GM21737 (cell line): ENCODE results near the gene FSIP1.
"Not testable (repeated sequence)": the region's sequence is repeated elsewhere in the genome, so short reads cannot be mapped to it uniquely, and the experiment has no call there.

Experiments
- ATAC-seq: cut with Tn5 transposase; IDR thresholded peaks from one replicate; pipeline ENCODE4 v1.9.1; 2021; ENCODE audit warnings: mild to moderate bottlenecking, moderate library complexity; ENCODE audit not compliant: unreplicated experiment

FSIP1 gene

GRCh38 chr15:39782441-39783138 is at the start of gene FSIP1:
TSS of gene FSIP1 (minus strand) at chr15:39782841. CDS start at chr15:39776524, 6,317 bp downstream.
- ATAC-seq = peak; percentile 95

- no peak for ATAC-seq
Measured at GRCh38 chr15:39830166-39830565, 47.5 kb upstream of the FSIP1 start.

- ATAC-seq = no peak
Measured at GRCh38 chr15:39828374-39828931, 45.8 kb upstream of the FSIP1 start.

GRCh38 chr15:39826975-39827374 is 44.3 kb upstream of the FSIP1 start:
- no peak for ATAC-seq

- no peak for ATAC-seq
Measured at GRCh38 chr15:39823634-39824033, 41.0 kb upstream of the FSIP1 start.

DNA sequence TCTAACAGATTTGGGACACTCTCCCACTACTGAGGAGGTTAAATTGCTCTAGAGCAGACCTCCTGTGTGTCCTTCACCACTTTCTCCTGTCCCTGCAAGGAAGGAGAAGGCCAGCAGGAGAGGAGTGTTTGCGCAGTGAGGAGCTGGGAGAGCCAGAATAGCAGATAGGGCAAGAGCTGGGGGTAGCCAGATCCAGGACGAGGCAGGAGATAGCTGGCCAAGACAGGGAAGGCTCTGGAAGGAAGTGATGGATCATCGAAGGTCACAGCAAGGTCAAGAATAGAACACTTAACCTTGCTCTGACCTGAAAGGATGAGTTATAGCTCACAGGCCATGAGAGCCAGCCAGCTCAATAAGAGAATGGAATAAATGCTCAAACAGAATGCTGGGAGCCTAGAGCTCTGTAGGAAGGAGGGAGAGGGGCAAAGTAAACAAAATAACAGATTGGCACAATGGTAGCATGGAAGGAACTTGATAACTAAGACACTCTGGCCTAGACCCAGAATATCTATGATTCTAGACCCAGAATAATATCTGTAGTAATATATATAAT is 37.5 kb upstream of the FSIP1 start:
- ATAC-seq = no peak

DNA sequence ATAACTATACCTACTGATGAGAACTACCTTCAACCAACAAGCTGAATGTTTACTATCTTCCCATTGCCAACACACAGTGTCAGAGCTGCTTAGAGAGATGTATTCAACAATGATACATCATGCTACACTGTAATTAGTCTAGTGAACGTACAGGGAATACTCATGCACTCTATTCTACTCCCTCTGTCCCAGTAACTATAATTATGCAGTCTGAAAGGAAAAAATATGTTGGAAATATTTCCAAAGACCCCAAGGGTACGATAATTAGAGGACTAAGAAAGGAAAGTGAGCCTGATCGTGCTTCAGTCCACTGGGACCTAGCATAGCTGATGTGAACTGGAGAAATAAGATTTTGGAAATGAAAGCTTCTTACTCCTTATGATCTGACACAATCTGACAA is 36.9 kb upstream of the FSIP1 start:
- no peak for ATAC-seq

DNA sequence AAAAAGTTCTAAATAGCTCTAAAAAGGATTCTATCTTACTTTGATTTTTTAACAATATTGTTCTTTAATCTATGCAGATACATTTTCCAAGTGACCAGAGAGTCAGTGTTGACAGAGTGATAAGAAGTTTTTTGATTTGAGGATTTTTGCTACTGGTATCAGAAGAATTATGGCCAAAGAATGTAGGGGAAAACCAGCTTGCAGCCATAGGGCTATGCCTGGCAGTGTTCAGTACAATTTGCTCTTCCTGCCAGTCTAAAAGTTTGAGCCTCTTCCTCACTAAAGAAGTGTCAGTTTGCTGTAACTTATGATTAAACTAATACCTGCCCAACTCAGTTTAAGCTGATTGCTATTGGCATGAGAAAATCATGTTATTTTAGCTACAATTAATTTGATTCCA is 35.3 kb upstream of the FSIP1 start:
- no peak for ATAC-seq

DNA sequence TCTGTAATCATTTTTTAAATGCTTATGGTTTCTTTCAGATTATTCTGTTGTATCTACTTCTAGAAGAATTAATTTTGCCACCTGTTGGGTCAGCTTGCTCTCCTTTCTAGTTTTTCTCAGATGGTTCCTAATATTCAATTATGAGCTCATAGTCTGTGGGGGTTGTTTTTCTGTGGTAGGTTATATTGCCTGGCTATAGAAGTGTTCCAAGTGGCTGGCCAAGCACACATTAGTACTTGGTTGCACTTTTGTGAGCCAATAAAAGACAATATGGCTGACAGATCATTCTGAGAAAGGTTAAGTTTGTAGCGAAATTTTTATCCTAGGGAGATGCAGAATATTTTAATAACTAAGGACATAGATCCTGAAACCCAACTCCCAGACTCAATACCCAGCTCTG is 31.8 kb upstream of the FSIP1 start:
- no peak for ATAC-seq

GRCh38 chr15:39812651-39813050 is 30.0 kb upstream of the FSIP1 start:
- ATAC-seq = not testable (repeated sequence)

GRCh38 chr15:39808909-39809308 is 26.3 kb upstream of the FSIP1 start:
- no peak for ATAC-seq

DNA sequence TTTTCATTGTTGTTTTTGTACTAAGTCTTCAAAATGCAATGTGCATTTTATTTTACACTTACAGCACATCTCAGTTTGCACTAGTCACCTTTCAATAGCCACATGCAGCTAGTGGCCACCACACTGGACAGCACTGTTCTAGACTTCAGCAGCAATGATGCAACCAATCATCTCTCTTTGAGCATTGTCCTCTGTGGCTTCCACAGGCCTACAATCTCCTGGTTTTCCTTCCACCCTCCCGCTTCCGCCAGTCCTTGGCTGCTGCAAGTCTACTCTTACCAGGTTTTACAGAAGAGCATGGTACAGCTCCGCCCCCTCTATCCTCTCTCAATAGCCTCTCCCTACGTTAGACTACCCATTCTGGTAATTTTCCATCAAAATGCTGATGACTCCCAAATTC is 25.1 kb upstream of the FSIP1 start:
- ATAC-seq = no peak

- ATAC-seq = no peak
Measured at GRCh38 chr15:39804026-39804425, 21.4 kb upstream of the FSIP1 start.

- ATAC-seq = no peak
Measured at GRCh38 chr15:39803016-39803415, 20.4 kb upstream of the FSIP1 start.

- peak; percentile 67 for ATAC-seq
Measured at GRCh38 chr15:39801641-39802309, 19.1 kb upstream of the FSIP1 start.

DNA sequence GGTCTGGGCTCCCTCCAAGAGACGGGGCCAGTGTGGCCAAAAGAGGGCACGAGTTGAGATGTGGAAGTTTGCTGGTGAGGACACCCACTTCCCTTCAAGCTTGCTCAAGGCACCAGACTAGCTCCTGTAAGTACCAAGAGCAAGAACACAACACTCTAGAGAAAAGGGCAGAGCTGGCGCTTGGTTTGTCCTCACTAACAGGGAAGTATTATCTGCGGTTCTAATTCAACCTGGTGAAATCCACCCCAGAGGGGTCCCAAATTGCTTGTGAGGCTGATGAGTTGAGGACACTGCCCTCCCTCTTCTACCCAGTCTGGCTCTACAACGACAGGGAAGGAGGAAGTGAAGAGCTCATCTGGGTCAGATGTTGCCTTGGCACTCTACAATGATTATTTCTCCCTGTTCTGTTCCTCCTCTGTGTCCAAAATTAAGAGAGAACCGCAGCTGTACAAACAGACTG is 16.9 kb upstream of the FSIP1 start:
- ATAC-seq = no peak

GRCh38 chr15:39798382-39798781 is 15.7 kb upstream of the FSIP1 start:
- ATAC-seq = no peak

DNA sequence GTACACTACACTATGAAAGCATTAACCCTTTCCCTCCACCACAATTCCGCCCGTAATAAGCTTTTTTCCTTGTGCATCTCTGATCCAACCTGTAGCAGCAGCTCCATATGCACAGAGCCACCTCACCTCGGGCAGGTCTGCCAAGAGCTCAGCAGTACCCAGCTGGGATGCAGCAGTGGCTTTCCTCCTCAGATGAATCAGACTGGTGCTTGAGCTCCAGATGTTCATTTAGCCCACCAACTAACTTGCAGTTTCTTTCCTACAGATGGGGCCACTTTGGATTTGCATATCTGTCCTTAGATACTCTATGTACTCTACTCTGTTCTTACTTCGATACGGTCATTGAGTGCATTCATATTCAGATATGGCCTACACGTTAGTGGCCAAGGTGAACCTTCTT is 14.8 kb upstream of the FSIP1 start:
- ATAC-seq = no peak

DNA sequence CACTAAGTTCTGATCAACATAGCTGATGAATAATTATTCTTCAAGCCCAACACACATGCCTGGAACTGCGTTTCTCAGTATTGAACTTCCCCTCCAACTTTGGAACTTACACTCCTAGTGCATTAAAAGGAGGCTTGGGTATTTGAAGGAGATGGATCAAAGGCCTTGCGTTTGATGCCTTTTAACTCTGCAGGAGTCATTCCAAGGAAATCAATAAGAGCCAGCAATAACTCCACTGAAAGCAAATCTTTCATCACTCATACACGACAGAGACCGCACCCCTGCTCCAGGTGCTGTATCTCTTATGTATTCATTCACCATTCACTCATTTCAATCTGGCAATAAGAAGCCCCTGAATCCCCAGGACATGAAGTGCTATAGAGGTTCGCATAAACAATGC is 14.0 kb upstream of the FSIP1 start:
- ATAC-seq = no peak

DNA sequence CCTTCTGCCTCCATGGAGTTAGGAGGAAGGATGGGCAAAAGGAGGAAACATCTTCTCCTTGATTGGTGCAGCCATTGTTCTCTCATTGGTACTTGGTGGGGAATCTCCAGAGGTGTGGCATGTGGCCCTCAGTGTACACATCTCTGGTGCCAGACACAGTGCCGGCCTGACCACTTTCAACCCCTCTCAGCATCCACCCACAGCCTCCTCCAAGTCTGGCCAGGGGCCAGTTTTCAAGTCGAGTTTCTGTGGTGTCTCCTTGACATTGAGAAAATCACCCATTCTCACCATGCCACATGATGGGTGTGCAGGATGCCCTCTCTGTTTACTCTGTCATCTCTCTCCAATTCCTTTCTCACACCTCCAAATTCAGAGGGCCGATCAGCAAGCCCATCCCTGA is 12.8 kb upstream of the FSIP1 start:
- no peak for ATAC-seq

DNA sequence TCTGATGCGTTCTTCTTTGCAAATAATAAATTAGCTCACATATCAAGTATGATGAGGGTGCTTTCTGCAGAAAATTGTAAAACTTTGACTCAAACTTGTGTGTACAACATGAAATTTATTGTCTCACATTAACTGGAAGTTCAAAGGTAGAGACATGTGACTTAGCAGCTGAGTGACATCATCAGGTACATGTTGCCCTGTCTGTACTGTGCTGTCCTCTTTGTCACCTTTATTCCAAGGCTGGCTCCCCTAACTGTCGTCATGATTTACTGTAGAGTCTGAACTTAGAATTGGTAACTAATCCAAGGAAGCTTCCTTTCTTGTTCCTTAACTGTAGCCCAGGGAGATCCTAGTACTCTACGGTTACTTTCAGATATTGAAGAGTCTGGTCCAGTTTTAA is 12.3 kb upstream of the FSIP1 start:
- no peak for ATAC-seq

DNA sequence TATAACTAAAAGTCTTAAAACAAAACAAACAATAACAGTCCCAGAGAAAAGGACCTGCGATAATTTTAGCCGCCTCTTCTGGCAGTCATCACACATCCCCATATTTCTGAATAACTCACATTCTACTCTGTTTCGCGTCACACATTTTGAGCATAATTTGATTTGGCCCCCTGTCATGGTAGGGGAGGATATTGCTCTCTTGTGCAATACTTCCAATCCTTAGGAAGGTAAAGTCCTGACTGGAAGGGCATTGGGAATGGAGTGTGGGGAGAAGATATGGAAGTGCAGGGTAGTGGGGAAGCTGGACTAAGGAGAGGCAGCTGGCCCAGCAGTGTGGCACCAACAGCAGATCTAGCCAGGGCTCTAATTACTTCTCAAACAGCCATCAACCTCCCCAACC is 11.3 kb upstream of the FSIP1 start:
- no peak for ATAC-seq
